Measurements from ENCODE around the gene RTN4R. TPM values are rescaled to one million over a fixed set of nuclear protein-coding genes. Genes with fewer than 3 reads are reported as not detected.

The RTN4R gene
- total and polyA plus RNA-seq, 5 donors from 2014 or later: 1.2 to 3.3 (median 1.3) TPM

GRCh38 chr22:20222764-20223420 lies 45.2 kb downstream of the RTN4R start:
- ATAC-seq (ENCODE audit: low read depth in 2 of 2) (no peak), DNase-seq (no peak)
- no peaks in the 10 kb centered on the region for H3K36me3 Mint-ChIP-seq
- no peak overlapping the region for H3K27ac ChIP-seq (ENCODE audit: insufficient read depth, low read length, poor library complexity, severe bottlenecking)
- no peaks in the 10 kb centered on the region for H3K4me1 ChIP-seq (ENCODE audit: control insufficient read depth, insufficient read depth, low read length, poor library complexity, severe bottlenecking)
- no peaks in the 10 kb centered on the region for H3K27me3 ChIP-seq (ENCODE audit: control insufficient read depth, insufficient read depth, low read length)
- H3K9me3 ChIP-seq (ENCODE audit: control insufficient read depth in 2 of 2, low read length in 2 of 2): no peaks in the 10 kb centered on the region
- no peaks in the 10 kb centered on the region for H3K27me3 Mint-ChIP-seq
- H3K9me3 Mint-ChIP-seq: no peaks in the 10 kb centered on the region
- no peak overlapping the region for H3K27ac Mint-ChIP-seq
- no peak overlapping the region for H3K4me3 ChIP-seq (ENCODE audit: low read depth, low read length)
- H3K36me3 ChIP-seq (ENCODE audit: control insufficient read depth, insufficient read depth, low read length): no peaks in the 10 kb centered on the region
- H3K4me3 Mint-ChIP-seq: no peak overlapping the region
- peaks cover 0 to 2% (median 0%) of the 10 kb centered on the region in 4 donors for H3K4me1 Mint-ChIP-seq

- no peaks in the 10 kb centered on the region for H3K9me3 ChIP-seq (ENCODE audit: control insufficient read depth in 2 of 2, low read length in 2 of 2)
- no peaks in the 10 kb centered on the region for H3K27me3 Mint-ChIP-seq
Observed at GRCh38 chr22:20221421-20222340, 46.4 kb downstream of the RTN4R start.

GRCh38 chr22:20220629-20221026 lies 47.5 kb downstream of the RTN4R start:
- ATAC-seq (ENCODE audit: low read depth in 2 of 2): no peak
- no peaks in the 10 kb centered on the region for H3K27me3 Mint-ChIP-seq

More at GRCh38 chr22:20221421-20222340, 46.4 kb downstream of the RTN4R start:
- ATAC-seq (ENCODE audit: low read depth in 2 of 2) (no peak), DNase-seq (no peak)
- Mint-ChIP-seq H3K27ac (no peak overlapping the region), H3K4me1 (peaks cover 0 to 2% (median 0%) of the 10 kb centered on the region in 4 donors), H3K9me3 (no peaks in the 10 kb centered on the region), H3K4me3 (no peak overlapping the region), H3K36me3 (no peaks in the 10 kb centered on the region)
- Histone ChIP-seq H3K4me3 (ENCODE audit: low read depth, low read length) (no peak overlapping the region), H3K4me1 (ENCODE audit: control insufficient read depth, insufficient read depth, low read length, poor library complexity, severe bottlenecking) (no peaks in the 10 kb centered on the region), H3K27me3 (ENCODE audit: control insufficient read depth, insufficient read depth, low read length) (no peaks in the 10 kb centered on the region), H3K27ac (ENCODE audit: insufficient read depth, low read length, poor library complexity, severe bottlenecking) (no peak overlapping the region), H3K36me3 (ENCODE audit: control insufficient read depth, insufficient read depth, low read length) (no peaks in the 10 kb centered on the region)

GRCh38 chr22:20219667-20220628 lies 48.2 kb downstream of the RTN4R start:
- Mint-ChIP-seq H3K9me3 (no peaks in the 10 kb centered on the region), H3K27ac (no peak overlapping the region), H3K4me3 (no peak overlapping the region), H3K36me3 (no peaks in the 10 kb centered on the region), H3K4me1 (no peaks in the 10 kb centered on the region), H3K27me3 (no peaks in the 10 kb centered on the region)
- Histone ChIP-seq H3K4me3 (ENCODE audit: low read depth, low read length) (no peak overlapping the region), H3K9me3 (ENCODE audit: control insufficient read depth in 2 of 2, low read length in 2 of 2) (no peaks in the 10 kb centered on the region), H3K36me3 (ENCODE audit: control insufficient read depth, insufficient read depth, low read length) (no peaks in the 10 kb centered on the region), H3K27ac (ENCODE audit: insufficient read depth, low read length, poor library complexity, severe bottlenecking) (no peak overlapping the region), H3K27me3 (ENCODE audit: control insufficient read depth, insufficient read depth, low read length) (no peaks in the 10 kb centered on the region), H3K4me1 (ENCODE audit: control insufficient read depth, insufficient read depth, low read length, poor library complexity, severe bottlenecking) (no peaks in the 10 kb centered on the region)
- no peak for DNase-seq
- no peak for ATAC-seq (ENCODE audit: low read depth in 2 of 2)

More at GRCh38 chr22:20220629-20221026, 47.5 kb downstream of the RTN4R start:
- no peaks in the 10 kb centered on the region for H3K9me3 ChIP-seq (ENCODE audit: control insufficient read depth in 2 of 2, low read length in 2 of 2)
- Mint-ChIP-seq H3K4me1 (peaks cover 0 to 2% (median 0%) of the 10 kb centered on the region in 4 donors), H3K9me3 (no peaks in the 10 kb centered on the region), H3K36me3 (no peaks in the 10 kb centered on the region), H3K4me3 (no peak overlapping the region), H3K27ac (no peak overlapping the region)
- no peak overlapping the region for H3K27ac ChIP-seq (ENCODE audit: insufficient read depth, low read length, poor library complexity, severe bottlenecking)
- H3K36me3 ChIP-seq (ENCODE audit: control insufficient read depth, insufficient read depth, low read length): no peaks in the 10 kb centered on the region
- H3K4me3 ChIP-seq (ENCODE audit: low read depth, low read length): no peak overlapping the region
- no peaks in the 10 kb centered on the region for H3K4me1 ChIP-seq (ENCODE audit: control insufficient read depth, insufficient read depth, low read length, poor library complexity, severe bottlenecking)
- no peak for DNase-seq
- H3K27me3 ChIP-seq (ENCODE audit: control insufficient read depth, insufficient read depth, low read length): no peaks in the 10 kb centered on the region

GRCh38 chr22:20218987-20219386 lies 49.1 kb downstream of the RTN4R start:
- Mint-ChIP-seq H3K9me3 (no peaks in the 10 kb centered on the region), H3K27me3 (no peaks in the 10 kb centered on the region), H3K36me3 (no peaks in the 10 kb centered on the region), H3K4me3 (no peak overlapping the region), H3K4me1 (peaks cover 0 to 2% (median 0%) of the 10 kb centered on the region in 4 donors), H3K27ac (no peak overlapping the region)
- H3K9me3 ChIP-seq (ENCODE audit: control insufficient read depth in 2 of 2, low read length in 2 of 2): no peaks in the 10 kb centered on the region
- H3K4me3 ChIP-seq (ENCODE audit: low read depth, low read length): no peak overlapping the region
- H3K4me1 ChIP-seq (ENCODE audit: control insufficient read depth, insufficient read depth, low read length, poor library complexity, severe bottlenecking): no peaks in the 10 kb centered on the region
- no peak for DNase-seq
- no peak overlapping the region for H3K27ac ChIP-seq (ENCODE audit: insufficient read depth, low read length, poor library complexity, severe bottlenecking)
- H3K27me3 ChIP-seq (ENCODE audit: control insufficient read depth, insufficient read depth, low read length): no peaks in the 10 kb centered on the region
- no peaks in the 10 kb centered on the region for H3K36me3 ChIP-seq (ENCODE audit: control insufficient read depth, insufficient read depth, low read length)
- no peak for ATAC-seq (ENCODE audit: low read depth in 2 of 2)

GRCh38 chr22:20218326-20218872 lies 49.7 kb downstream of the RTN4R start:
- ATAC-seq (ENCODE audit: low read depth in 2 of 2) (no peak), DNase-seq (no peak)
- H3K27ac ChIP-seq (ENCODE audit: insufficient read depth, low read length, poor library complexity, severe bottlenecking): no peak overlapping the region
- H3K9me3 ChIP-seq (ENCODE audit: control insufficient read depth in 2 of 2, low read length in 2 of 2): no peaks in the 10 kb centered on the region
- Mint-ChIP-seq H3K4me1 (peaks cover 0 to 2% (median 0%) of the 10 kb centered on the region in 4 donors), H3K4me3 (no peak overlapping the region), H3K27ac (no peak overlapping the region), H3K36me3 (no peaks in the 10 kb centered on the region), H3K27me3 (no peaks in the 10 kb centered on the region), H3K9me3 (no peaks in the 10 kb centered on the region)
- no peaks in the 10 kb centered on the region for H3K4me1 ChIP-seq (ENCODE audit: control insufficient read depth, insufficient read depth, low read length, poor library complexity, severe bottlenecking)
- no peaks in the 10 kb centered on the region for H3K27me3 ChIP-seq (ENCODE audit: control insufficient read depth, insufficient read depth, low read length)
- no peak overlapping the region for H3K4me3 ChIP-seq (ENCODE audit: low read depth, low read length)
- H3K36me3 ChIP-seq (ENCODE audit: control insufficient read depth, insufficient read depth, low read length): no peaks in the 10 kb centered on the region

GRCh38 chr22:20217563-20217962 lies 50.6 kb downstream of the RTN4R start:
- H3K27me3 ChIP-seq (ENCODE audit: control insufficient read depth, insufficient read depth, low read length): no peaks in the 10 kb centered on the region
- no peaks in the 10 kb centered on the region for H3K27me3 Mint-ChIP-seq
- H3K36me3 ChIP-seq (ENCODE audit: control insufficient read depth, insufficient read depth, low read length): no peaks in the 10 kb centered on the region
- no peak overlapping the region for H3K27ac Mint-ChIP-seq
- ATAC-seq (ENCODE audit: low read depth in 2 of 2) (no peak), DNase-seq (no peak)
- no peaks in the 10 kb centered on the region for H3K4me1 ChIP-seq (ENCODE audit: control insufficient read depth, insufficient read depth, low read length, poor library complexity, severe bottlenecking)
- H3K9me3 Mint-ChIP-seq: no peaks in the 10 kb centered on the region
- no peak overlapping the region for H3K4me3 ChIP-seq (ENCODE audit: low read depth, low read length)
- H3K27ac ChIP-seq (ENCODE audit: insufficient read depth, low read length, poor library complexity, severe bottlenecking): no peak overlapping the region
- H3K9me3 ChIP-seq (ENCODE audit: control insufficient read depth in 2 of 2, low read length in 2 of 2): no peaks in the 10 kb centered on the region
- no peaks in the 10 kb centered on the region for H3K36me3 Mint-ChIP-seq
- peaks cover 0 to 2% (median under 1%) of the 10 kb centered on the region in 4 donors for H3K4me1 Mint-ChIP-seq
- H3K4me3 Mint-ChIP-seq: no peak overlapping the region

All from CD4-positive, CD25-positive, alpha-beta regulatory T cell (primary cell).